GM12801 (cell line): Measurements from ENCODE around the gene TNPO2.

Source experiments
- CTCF ChIP-seq: IDR thresholded peaks from one replicate; pipeline ENCODE4 v1.5.1; 2011; ENCODE audit warnings: control low read depth; ENCODE audit not compliant: insufficient read length; ENCODE audit errors: extremely low read depth

TNPO2 gene

DNA sequence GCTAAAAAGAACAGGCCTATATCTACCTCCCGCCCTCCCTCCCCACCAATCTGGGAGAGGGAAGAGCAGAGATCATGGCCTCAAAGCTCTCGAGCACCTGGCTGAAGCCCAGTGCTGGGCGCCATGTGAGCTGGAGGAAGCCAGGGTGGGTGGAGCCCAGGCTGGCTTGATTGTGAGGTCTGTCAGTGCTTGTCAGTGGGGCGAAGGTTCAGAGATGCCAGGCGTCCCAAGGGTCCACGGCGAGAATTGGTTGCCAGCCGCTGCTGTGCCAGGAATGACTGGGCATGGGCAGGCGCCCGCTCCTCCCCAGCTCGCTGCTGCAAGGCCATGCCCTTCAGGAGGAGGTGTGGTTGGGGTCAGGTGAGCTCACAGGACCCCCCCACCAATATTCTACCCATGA lies 39.4 kb upstream of the TNPO2 start:
- no peak for TF ChIP-seq CTCF

GRCh38 chr19:12759686-12760085 lies 36.0 kb upstream of the TNPO2 start:
- no peak for TF ChIP-seq CTCF

DNA sequence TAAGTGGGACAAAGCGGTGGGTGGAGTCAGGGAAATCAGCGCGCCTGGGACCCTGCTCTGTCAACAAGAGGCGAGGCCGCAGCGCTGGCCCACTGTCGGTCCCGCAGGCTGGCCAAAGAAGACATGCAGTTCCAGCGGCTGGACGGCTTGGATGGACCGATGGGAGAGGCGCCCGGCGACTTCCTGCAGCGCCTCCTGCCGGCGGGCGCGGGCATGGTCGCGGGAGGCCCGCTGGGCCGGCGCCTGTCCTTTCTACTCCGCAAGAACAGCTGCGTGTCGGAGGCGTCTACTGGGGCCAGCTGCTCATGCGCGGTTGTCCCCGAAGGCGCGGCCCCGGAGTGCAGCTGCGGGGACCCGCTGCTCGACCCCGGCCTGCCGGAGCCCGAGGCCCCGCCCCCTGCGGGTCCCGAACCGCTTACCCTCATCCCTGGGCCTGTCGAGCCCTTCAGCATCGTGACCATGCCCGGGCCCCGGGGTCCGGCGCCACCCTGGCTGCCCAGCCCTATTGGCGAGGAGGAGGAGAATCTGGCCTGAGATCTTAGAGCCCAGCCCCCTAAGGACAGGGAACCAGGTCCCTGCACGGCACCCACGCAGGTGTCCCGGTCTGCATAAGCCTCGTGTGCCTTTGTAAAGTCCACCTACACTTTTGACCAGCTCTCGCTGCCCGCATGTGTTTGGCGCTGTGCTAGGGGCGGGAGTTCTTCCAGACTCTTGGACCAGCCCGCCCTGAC lies 34.0 kb upstream of the TNPO2 start:
- TF ChIP-seq CTCF: no peak

- no peak for TF ChIP-seq CTCF
Observed at GRCh38 chr19:12756150-12756883, 32.6 kb upstream of the TNPO2 start.

- no peak for TF ChIP-seq CTCF
Observed at GRCh38 chr19:12754465-12755196, 30.9 kb upstream of the TNPO2 start.

DNA sequence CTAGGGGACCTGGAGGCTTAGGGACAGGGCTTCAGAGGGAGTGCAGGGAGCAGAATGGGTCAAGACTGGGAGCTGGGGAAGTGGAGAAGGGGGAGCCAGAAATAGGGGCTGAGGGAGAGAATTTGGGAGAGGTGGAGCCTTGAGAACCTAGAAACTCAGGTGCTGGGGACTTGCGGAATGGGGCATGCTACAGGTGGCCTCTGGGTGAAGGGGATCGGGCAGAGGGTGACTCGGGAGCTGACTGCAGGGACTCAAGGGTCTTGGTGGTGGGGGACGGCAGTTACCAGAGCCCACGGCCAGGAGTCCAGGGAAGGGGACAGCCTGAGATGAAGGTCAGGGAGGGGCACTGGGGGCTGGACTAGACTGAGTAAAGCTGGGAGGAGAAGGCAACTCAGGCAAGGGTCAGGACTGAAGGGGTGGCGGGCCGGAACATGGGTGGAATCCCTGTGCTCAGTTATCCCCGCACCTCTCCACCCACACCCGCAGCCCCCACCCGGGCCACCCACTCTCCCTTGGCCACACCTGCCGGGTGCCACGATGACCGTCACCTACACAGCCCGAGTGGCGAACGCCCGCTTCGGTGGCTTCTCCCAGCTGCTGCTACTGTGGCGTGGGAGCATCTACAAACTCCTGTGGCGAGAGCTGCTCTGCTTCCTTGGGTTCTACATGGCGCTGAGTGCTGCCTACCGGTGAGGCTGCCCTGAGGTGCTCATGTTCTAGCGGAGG lies 28.5 kb upstream of the TNPO2 start:
- TF ChIP-seq CTCF: no peak

DNA sequence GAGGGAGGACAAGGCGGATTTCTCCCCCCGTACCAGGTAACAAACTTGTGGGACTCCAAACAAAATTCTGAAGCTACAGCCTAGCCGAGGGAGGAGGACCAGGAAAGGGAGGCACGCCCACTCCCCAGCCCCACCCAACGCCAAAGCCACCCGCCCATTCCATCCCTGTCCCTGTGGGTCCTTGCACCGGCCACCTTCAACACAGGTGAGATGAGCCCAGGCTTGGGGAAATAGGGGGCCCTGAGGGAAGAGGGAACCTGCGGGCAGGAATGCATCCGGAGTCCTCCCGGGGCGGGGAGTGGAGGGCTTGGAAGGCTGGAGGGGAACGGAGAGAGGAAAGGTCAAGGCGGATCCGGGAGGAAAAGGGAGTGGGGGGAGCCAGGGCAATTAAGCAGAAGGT lies 27.9 kb upstream of the TNPO2 start, which contains the start of gene BEST2:
Gene BEST2 (plus strand): TSS at position 157 of the 400 bp plus-strand sequence. CDS start 802 bp downstream, outside the sequence.
- TF ChIP-seq CTCF: no peak
